ENCODE data around the gene NPHS2.

DNA sequence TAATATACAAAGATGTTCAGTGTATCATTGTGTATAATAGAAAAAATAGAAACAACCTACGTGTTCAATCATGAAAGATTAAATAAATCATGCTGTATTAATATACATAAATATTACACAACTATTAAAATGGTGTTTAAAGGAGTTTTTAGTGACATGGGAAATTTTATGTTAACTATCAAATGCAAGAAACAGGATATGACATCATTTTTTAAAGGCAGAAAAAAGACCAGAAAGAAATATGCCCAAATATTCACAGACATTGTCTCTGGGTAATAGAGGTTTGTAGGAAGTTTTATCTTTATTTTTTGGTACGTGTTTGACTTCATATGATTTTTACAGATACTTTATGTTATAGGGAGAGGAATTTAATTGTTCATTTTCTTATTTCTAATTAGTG is 34.0 kb downstream of the NPHS2 start:
- TF ChIP-seq, protein P1, sequence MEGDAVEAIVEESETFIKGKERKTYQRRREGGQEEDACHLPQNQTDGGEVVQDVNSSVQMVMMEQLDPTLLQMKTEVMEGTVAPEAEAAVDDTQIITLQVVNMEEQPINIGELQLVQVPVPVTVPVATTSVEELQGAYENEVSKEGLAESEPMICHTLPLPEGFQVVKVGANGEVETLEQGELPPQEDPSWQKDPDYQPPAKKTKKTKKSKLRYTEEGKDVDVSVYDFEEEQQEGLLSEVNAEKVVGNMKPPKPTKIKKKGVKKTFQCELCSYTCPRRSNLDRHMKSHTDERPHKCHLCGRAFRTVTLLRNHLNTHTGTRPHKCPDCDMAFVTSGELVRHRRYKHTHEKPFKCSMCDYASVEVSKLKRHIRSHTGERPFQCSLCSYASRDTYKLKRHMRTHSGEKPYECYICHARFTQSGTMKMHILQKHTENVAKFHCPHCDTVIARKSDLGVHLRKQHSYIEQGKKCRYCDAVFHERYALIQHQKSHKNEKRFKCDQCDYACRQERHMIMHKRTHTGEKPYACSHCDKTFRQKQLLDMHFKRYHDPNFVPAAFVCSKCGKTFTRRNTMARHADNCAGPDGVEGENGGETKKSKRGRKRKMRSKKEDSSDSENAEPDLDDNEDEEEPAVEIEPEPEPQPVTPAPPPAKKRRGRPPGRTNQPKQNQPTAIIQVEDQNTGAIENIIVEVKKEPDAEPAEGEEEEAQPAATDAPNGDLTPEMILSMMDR (conservative IDR thresholded peaks at IDR 0.05; ENCODE audit: low read length): no peak
- no peak for TF ChIP-seq EZH2phosphoT487 (IDR thresholded peaks at IDR 0.05; ENCODE audit: borderline replicate concordance)

Measured in Loucy (cell line).